Astrocyte (in vitro differentiated cells and primary cell): ENCODE measurements around the gene RPS2. TPM values are rescaled to one million over a fixed set of nuclear protein-coding genes. Genes with fewer than 3 reads are reported as not detected.
A peak's percentile ranks its signal among the peaks of the same experiment; 100 is the strongest.
"Not testable (repeated sequence)": the region's sequence is repeated elsewhere in the genome, so short reads cannot be mapped to it uniquely, and the experiment has no call there.

Experiments
- DNase-seq: peaks from one replicate; pipeline ENCODE4 v3.0.0-alpha.2; 2010; ENCODE audit warnings: low read depth
- FAIRE-seq: peaks from 2 replicates; lab custom pipeline; 2011; peaks lifted over from hg19 to GRCh38; lab: Jason Lieb, UNC
- H2AFZ ChIP-seq: 2 replicates; pipeline ENCODE4 v1.6.0; 2012; ENCODE audit warnings: low read depth, low read length, inconsistent platforms
- H3K27ac ChIP-seq: 2 replicates; pipeline ENCODE4 v1.5.1; 2011; ENCODE audit warnings: low read depth, low read length, inconsistent platforms
- H3K27me3 ChIP-seq: 2 replicates; pipeline ENCODE4 v1.6.0; 2011; ENCODE audit warnings: low read length, inconsistent platforms; ENCODE audit not compliant: insufficient read depth
- H3K36me3 ChIP-seq: 2 replicates; pipeline ENCODE4 v1.5.1; 2011; ENCODE audit warnings: low read length, inconsistent platforms; ENCODE audit not compliant: insufficient read depth
- H3K4me1 ChIP-seq: 2 replicates; pipeline ENCODE4 v1.5.1; 2011; ENCODE audit warnings: low read length, inconsistent platforms; ENCODE audit not compliant: insufficient read depth
- H3K4me2 ChIP-seq: 2 replicates; pipeline ENCODE4 v1.6.0; 2012; ENCODE audit warnings: low read length, inconsistent platforms
- H3K4me3 ChIP-seq: 2 replicates; pipeline ENCODE4 v1.5.1; 2011; ENCODE audit warnings: low read depth, mild to moderate bottlenecking, low read length, inconsistent platforms; ENCODE audit not compliant: insufficient read depth
- H3K79me2 ChIP-seq: 2 replicates; pipeline ENCODE4 v1.6.0; 2012; ENCODE audit warnings: mild to moderate bottlenecking, low read length, inconsistent platforms; ENCODE audit not compliant: insufficient read depth
- H3K9ac ChIP-seq: 2 replicates; pipeline ENCODE4 v1.6.0; 2012; ENCODE audit warnings: mild to moderate bottlenecking, low read length, inconsistent platforms
- H3K9me3 ChIP-seq: 2 replicates; pipeline ENCODE4 v1.5.1; 2012; ENCODE audit warnings: low read depth, mild to moderate bottlenecking, low read length, inconsistent platforms; ENCODE audit not compliant: insufficient read depth
- H4K20me1 ChIP-seq: 2 replicates; pipeline ENCODE4 v1.6.0; 2012; ENCODE audit warnings: low read length, inconsistent platforms; ENCODE audit not compliant: insufficient read depth
- H3K27ac Mint-ChIP-seq: one replicate; pipeline ENCODE4 v1.8.0; 2021; ENCODE audit warnings: mild to moderate bottlenecking, mixed read lengths; ENCODE audit not compliant: unreplicated experiment
- H3K27me3 Mint-ChIP-seq: one replicate; pipeline ENCODE4 v1.8.0; 2021; ENCODE audit warnings: low read depth, mixed read lengths; ENCODE audit not compliant: unreplicated experiment
- H3K36me3 Mint-ChIP-seq: one replicate; pipeline ENCODE4 v1.8.0; 2021; ENCODE audit warnings: low read depth, mixed read lengths; ENCODE audit not compliant: unreplicated experiment
- H3K4me1 Mint-ChIP-seq: one replicate; pipeline ENCODE4 v1.8.0; 2021; ENCODE audit warnings: low read depth, mixed read lengths; ENCODE audit not compliant: unreplicated experiment
- H3K4me3 Mint-ChIP-seq: one replicate; pipeline ENCODE4 v1.8.0; 2021; ENCODE audit warnings: mild to moderate bottlenecking, moderate library complexity, mixed read lengths; ENCODE audit not compliant: unreplicated experiment
- H3K9me3 Mint-ChIP-seq: one replicate; pipeline ENCODE4 v1.8.0; 2021; ENCODE audit warnings: mild to moderate bottlenecking, mixed read lengths; ENCODE audit not compliant: unreplicated experiment
- CTCF ChIP-seq: IDR thresholded peaks from 2 replicates; pipeline ENCODE4 v1.5.1; 2011; ENCODE audit warnings: low read depth, mild to moderate bottlenecking, inconsistent platforms, low read length, moderate library complexity; ENCODE audit not compliant: insufficient read depth
- EZH2 ChIP-seq: IDR thresholded peaks from 2 replicates; pipeline ENCODE4 v1.6.1; 2012; ENCODE audit warnings: mild to moderate bottlenecking, low read length, inconsistent platforms; ENCODE audit not compliant: insufficient read depth
- total RNA-seq: library from RNA; stranded (reverse); gene quantifications from 2 replicates; pipeline ENCODE4 v1.2.1, GENCODE V29; 2021

The RPS2 gene
- total RNA-seq, 1 donor from 2014 or later, result 2,534 TPM

GRCh38 chr16:1958715-1959268 lies 5.8 kb downstream of the RPS2 start:
- no peak for FAIRE-seq
- H3K4me1 ChIP-seq, result peaks cover 28% of the 10 kb centered on the region
- no peaks in the 10 kb centered on the region for H3K9me3 ChIP-seq
- peak overlapping the region; percentile 94 for H3K9ac ChIP-seq
- Mint-ChIP-seq H3K4me3 (peak overlapping the region; percentile 75), H3K9me3 (no peaks in the 10 kb centered on the region), H3K27ac (no peak overlapping the region), H3K27me3 (peaks cover 4% of the 10 kb centered on the region), H3K36me3 (peaks cover 15% of the 10 kb centered on the region), H3K4me1 (peaks cover 16% of the 10 kb centered on the region)
- peaks cover 7% of the 10 kb centered on the region for H3K36me3 ChIP-seq
- H3K79me2 ChIP-seq, result peaks cover 44% of the 10 kb centered on the region
- H3K27me3 ChIP-seq, result no peaks in the 10 kb centered on the region
- TF ChIP-seq CTCF, result no peak
- no peak for TF ChIP-seq EZH2
- H3K4me2 ChIP-seq, result peak overlapping the region; percentile 95
- peak overlapping the region; percentile 74 for H2AFZ ChIP-seq
- H3K27ac ChIP-seq, result no peak overlapping the region
- peaks cover 36% of the 10 kb centered on the region for H4K20me1 ChIP-seq
- peak overlapping the region; percentile 91 for H3K4me3 ChIP-seq
- no peak for DNase-seq

- not testable (repeated sequence) for FAIRE-seq, H3K4me3 ChIP-seq, H3K27me3 ChIP-seq, H3K27ac Mint-ChIP-seq, DNase-seq, H3K9me3 ChIP-seq, H3K36me3 ChIP-seq, H2AFZ ChIP-seq, H3K36me3 Mint-ChIP-seq, H3K9me3 Mint-ChIP-seq, H3K4me3 Mint-ChIP-seq, H3K27me3 Mint-ChIP-seq, H3K27ac ChIP-seq, H3K4me2 ChIP-seq, H3K9ac ChIP-seq
- Histone ChIP-seq H3K79me2 (peaks cover 37% of the 10 kb centered on the region), H4K20me1 (peaks cover 29% of the 10 kb centered on the region), H3K4me1 (peaks cover 22% of the 10 kb centered on the region)
- peaks cover 14% of the 10 kb centered on the region for H3K4me1 Mint-ChIP-seq
Observed at GRCh38 chr16:1958143-1958491, 6.5 kb downstream of the RPS2 start.

GRCh38 chr16:1957434-1958142 lies 7.0 kb downstream of the RPS2 start:
- H3K36me3 ChIP-seq, H3K27me3 ChIP-seq, H3K4me2 ChIP-seq, H3K36me3 Mint-ChIP-seq, DNase-seq, H3K9ac ChIP-seq, H3K9me3 Mint-ChIP-seq, H3K27ac Mint-ChIP-seq, H3K27ac ChIP-seq, H3K4me3 Mint-ChIP-seq, H3K4me3 ChIP-seq, H3K9me3 ChIP-seq, H3K27me3 Mint-ChIP-seq, H3K4me1 Mint-ChIP-seq, FAIRE-seq, H2AFZ ChIP-seq: not testable (repeated sequence)
- Histone ChIP-seq H3K4me1 (peaks cover 16% of the 10 kb centered on the region), H3K79me2 (peaks cover 32% of the 10 kb centered on the region), H4K20me1 (peaks cover 24% of the 10 kb centered on the region)
